HepG2 (cell line): ENCODE data around the gene PPP1R1B. TPM values are rescaled to one million over a fixed set of nuclear protein-coding genes. Genes with fewer than 3 reads are reported as not detected.

Experiments
- ADNP ChIP-seq: sonication (generic); formaldehyde crosslinking; IDR thresholded peaks from 2 replicates; pipeline ENCODE4 v1.4.0; 2020; ENCODE audit warnings: missing genetic modification reagents
- HDAC1 ChIP-seq: sonication (generic); formaldehyde crosslinking; IDR thresholded peaks from 2 replicates; pipeline ENCODE4 v1.5.1; 2020; ENCODE audit warnings: mild to moderate bottlenecking, missing genetic modification reagents
- HMG20A ChIP-seq: IDR thresholded peaks from 2 replicates; pipeline ENCODE4 v1.6.1; 2016; ENCODE audit warnings: borderline replicate concordance
- PHB2 ChIP-seq: fragments of 450-650 bp; IDR thresholded peaks from 2 replicates; pipeline ENCODE4 v1.6.1; 2018; ENCODE audit not compliant: partially characterized antibody
- RFXAP ChIP-seq: sonication (generic); formaldehyde crosslinking; IDR thresholded peaks from 2 replicates; pipeline ENCODE4 v1.4.0; 2020; ENCODE audit warnings: missing genetic modification reagents, borderline replicate concordance
- STAG1 ChIP-seq: sonication (generic); formaldehyde crosslinking; IDR thresholded peaks from 2 replicates; pipeline ENCODE4 v1.4.0; 2020; ENCODE audit warnings: missing genetic modification reagents
- YEATS4 ChIP-seq: sonication (generic); formaldehyde crosslinking; IDR thresholded peaks from 2 replicates; pipeline ENCODE4 v1.4.0; 2020; ENCODE audit warnings: missing genetic modification reagents, borderline replicate concordance
- ZBTB8A ChIP-seq: sonication (generic); formaldehyde crosslinking; IDR thresholded peaks from 2 replicates; pipeline ENCODE4 v1.4.0; 2020; ENCODE audit warnings: mild to moderate bottlenecking, low read depth, missing genetic modification reagents, borderline replicate concordance
- ZNF703 ChIP-seq: sonication (generic); formaldehyde crosslinking; IDR thresholded peaks from 2 replicates; pipeline ENCODE4 v1.5.1; 2020; ENCODE audit warnings: missing genetic modification reagents, mild to moderate bottlenecking, moderate library complexity, borderline replicate concordance
- ZNF772 ChIP-seq: sonication (generic); formaldehyde crosslinking; IDR thresholded peaks from 2 replicates; pipeline ENCODE4 v1.5.0; 2020; ENCODE audit warnings: mild to moderate bottlenecking, missing genetic modification reagents
- ZNF790 ChIP-seq: sonication (generic); formaldehyde crosslinking; IDR thresholded peaks from 2 replicates; pipeline ENCODE4 v1.8.0; 2022; ENCODE audit warnings: missing genetic modification reagents, mild to moderate bottlenecking, borderline replicate concordance
- ZNF792 ChIP-seq: IDR thresholded peaks from 2 replicates; pipeline ENCODE4 v1.6.1; 2016
- polyA plus RNA-seq, 8 experiments: library from polyadenylated mRNA; depleted of rRNA in 3 of 8; stranded (reverse) in 7 of 8; unstranded in 1 of 8; fragments of >200 nt; fragmentation: Illumina TruSeq in 4 of 8; extraction: Trizol in 4 of 8; gene quantifications; 2 replicates each; pipeline versions ENCODE4 v1.2.1 to v1.2.3, GENCODE V29; 2011 to 2016; ENCODE audit warnings: low read depth in 4 of 8, missing spikeins in 1 of 8, mixed read lengths in 1 of 8; ENCODE audit not compliant: insufficient read depth in 1 of 8
- total RNA-seq, 5 experiments: library from RNA; depleted of rRNA; stranded (reverse); fragments of >200 nt; fragmentation: Illumina TruSeq; extraction: Trizol; gene quantifications; 2 replicates each; pipeline ENCODE4 v1.2.3, GENCODE V29; 2016; ENCODE audit warnings: low read depth in 1 of 5
- TF ChIP-seq, protein P1 (sequence below): sonication (generic); formaldehyde crosslinking; IDR thresholded peaks from 2 replicates; pipeline ENCODE4 v1.5.0; 2020; ENCODE audit warnings: mild to moderate bottlenecking, missing genetic modification reagents, borderline replicate concordance
- TF ChIP-seq, protein P2 (sequence below), 2 experiments: sonication (generic) in 1 of 2; formaldehyde crosslinking in 1 of 2; IDR thresholded peaks; 2 replicates each; pipeline versions ENCODE4 v1.5.1 to v1.6.1; 2011 to 2020; ENCODE audit warnings: borderline replicate concordance in 1 of 2, low read depth in 1 of 2, low read length in 1 of 2, mild to moderate bottlenecking in 1 of 2, missing genetic modification reagents in 1 of 2, moderate library complexity in 1 of 2
- TF ChIP-seq, protein P3 (sequence below): sonication (generic); formaldehyde crosslinking; IDR thresholded peaks from 2 replicates; pipeline ENCODE4 v1.5.0; 2020; ENCODE audit warnings: mild to moderate bottlenecking, missing genetic modification reagents

Gene PPP1R1B
- total and polyA plus RNA-seq, 2 of the 13 experiments (the other 11 are each of a cell fraction or from before 2014, with no cell fraction given) = 0.08 TPM; not detected in 1

DNA sequence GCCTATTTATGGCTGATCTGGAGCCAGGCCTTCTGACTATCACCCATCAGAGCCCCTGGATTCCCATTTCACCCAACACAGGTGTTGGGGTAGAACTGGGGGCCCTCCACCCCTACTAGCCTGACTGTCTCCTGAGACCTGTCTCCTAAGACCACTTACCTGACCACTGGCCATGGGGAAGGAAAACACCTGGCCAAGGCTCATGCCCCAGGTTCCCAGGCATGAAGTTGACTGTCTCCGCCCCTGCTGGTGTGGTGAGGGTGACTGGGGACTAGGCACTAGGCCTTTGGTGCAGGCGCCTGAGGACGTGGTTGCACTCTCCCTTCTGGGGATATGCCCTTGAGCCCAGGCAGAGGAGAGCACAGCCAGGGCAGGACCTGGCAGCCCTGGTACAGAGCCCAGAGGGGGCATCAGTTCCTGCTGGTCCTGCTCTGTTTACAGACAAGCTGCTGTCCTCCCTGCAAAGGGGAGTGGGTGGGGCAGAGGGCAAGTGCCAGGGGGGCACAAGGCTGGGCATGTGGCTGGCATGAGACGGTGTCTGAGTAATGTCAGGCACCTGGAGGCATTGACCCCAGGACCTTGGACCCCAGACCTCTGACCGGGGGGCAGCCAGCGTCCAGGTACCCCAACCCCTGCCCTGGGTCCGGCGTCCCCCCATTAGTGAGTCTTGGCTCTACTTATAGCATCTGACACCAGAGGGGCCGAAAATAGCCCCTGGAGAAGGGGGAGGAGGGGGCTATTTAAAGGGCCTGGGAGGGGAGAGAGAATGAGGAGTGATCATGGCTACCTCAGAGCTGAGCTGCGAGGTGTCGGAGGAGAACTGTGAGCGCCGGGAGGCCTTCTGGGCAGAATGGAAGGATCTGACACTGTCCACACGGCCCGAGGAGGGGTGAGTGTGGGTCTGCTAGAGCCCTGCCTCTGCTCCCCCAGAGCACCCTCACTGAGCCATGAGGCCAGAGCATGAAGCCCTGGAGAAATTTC is 38.1 kb downstream of the PPP1R1B start, which contains the start of gene TCAP (continued):
- TF ChIP-seq, protein P1, sequence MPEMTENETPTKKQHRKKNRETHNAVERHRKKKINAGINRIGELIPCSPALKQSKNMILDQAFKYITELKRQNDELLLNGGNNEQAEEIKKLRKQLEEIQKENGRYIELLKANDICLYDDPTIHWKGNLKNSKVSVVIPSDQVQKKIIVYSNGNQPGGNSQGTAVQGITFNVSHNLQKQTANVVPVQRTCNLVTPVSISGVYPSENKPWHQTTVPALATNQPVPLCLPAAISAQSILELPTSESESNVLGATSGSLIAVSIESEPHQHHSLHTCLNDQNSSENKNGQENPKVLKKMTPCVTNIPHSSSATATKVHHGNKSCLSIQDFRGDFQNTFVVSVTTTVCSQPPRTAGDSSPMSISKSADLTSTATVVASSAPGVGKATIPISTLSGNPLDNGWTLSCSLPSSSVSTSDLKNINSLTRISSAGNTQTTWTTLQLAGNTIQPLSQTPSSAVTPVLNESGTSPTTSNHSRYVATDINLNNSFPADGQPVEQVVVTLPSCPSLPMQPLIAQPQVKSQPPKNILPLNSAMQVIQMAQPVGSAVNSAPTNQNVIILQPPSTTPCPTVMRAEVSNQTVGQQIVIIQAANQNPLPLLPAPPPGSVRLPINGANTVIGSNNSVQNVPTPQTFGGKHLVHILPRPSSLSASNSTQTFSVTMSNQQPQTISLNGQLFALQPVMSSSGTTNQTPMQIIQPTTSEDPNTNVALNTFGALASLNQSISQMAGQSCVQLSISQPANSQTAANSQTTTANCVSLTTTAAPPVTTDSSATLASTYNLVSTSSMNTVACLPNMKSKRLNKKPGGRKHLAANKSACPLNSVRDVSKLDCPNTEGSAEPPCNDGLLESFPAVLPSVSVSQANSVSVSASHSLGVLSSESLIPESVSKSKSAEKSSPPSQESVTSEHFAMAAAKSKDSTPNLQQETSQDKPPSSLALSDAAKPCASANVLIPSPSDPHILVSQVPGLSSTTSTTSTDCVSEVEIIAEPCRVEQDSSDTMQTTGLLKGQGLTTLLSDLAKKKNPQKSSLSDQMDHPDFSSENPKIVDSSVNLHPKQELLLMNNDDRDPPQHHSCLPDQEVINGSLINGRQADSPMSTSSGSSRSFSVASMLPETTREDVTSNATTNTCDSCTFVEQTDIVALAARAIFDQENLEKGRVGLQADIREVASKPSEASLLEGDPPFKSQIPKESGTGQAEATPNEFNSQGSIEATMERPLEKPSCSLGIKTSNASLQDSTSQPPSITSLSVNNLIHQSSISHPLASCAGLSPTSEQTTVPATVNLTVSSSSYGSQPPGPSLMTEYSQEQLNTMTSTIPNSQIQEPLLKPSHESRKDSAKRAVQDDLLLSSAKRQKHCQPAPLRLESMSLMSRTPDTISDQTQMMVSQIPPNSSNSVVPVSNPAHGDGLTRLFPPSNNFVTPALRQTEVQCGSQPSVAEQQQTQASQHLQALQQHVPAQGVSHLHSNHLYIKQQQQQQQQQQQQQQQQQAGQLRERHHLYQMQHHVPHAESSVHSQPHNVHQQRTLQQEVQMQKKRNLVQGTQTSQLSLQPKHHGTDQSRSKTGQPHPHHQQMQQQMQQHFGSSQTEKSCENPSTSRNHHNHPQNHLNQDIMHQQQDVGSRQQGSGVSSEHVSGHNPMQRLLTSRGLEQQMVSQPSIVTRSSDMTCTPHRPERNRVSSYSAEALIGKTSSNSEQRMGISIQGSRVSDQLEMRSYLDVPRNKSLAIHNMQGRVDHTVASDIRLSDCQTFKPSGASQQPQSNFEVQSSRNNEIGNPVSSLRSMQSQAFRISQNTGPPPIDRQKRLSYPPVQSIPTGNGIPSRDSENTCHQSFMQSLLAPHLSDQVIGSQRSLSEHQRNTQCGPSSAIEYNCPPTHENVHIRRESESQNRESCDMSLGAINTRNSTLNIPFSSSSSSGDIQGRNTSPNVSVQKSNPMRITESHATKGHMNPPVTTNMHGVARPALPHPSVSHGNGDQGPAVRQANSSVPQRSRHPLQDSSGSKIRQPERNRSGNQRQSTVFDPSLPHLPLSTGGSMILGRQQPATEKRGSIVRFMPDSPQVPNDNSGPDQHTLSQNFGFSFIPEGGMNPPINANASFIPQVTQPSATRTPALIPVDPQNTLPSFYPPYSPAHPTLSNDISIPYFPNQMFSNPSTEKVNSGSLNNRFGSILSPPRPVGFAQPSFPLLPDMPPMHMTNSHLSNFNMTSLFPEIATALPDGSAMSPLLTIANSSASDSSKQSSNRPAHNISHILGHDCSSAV = no peak
- TF ChIP-seq PHB2 (no peak), ADNP (CRISPR knock-in tag) (0 out of 2 replicates have a peak, but pooled peaks have one; percentile 31), ZNF790 (CRISPR knock-in tag) (no peak), ZNF792 (CRISPR knock-in tag) (no peak), HDAC1 (CRISPR knock-in tag) (peak; percentile 10), RFXAP (0 out of 2 replicates have a peak, but pooled peaks have one; percentile 41), ZNF772 (CRISPR knock-in tag) (0 out of 2 replicates have a peak, but pooled peaks have one; percentile 21), YEATS4 (CRISPR knock-in tag) (0 out of 2 replicates have a peak, but pooled peaks have one; percentile 38), HMG20A (CRISPR knock-in tag) (no peak), ZNF703 (CRISPR knock-in tag) (no peak), STAG1 (CRISPR knock-in tag) (no peak), ZBTB8A (CRISPR knock-in tag) (no peak)
- TF ChIP-seq, protein P2, sequence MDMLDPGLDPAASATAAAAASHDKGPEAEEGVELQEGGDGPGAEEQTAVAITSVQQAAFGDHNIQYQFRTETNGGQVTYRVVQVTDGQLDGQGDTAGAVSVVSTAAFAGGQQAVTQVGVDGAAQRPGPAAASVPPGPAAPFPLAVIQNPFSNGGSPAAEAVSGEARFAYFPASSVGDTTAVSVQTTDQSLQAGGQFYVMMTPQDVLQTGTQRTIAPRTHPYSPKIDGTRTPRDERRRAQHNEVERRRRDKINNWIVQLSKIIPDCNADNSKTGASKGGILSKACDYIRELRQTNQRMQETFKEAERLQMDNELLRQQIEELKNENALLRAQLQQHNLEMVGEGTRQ (IDR thresholded peaks at IDR 0.05; ENCODE audit: low read depth, low read length) = no peak
- TF ChIP-seq, protein P2 (CRISPR knock-in tag; IDR thresholded peaks at IDR 0.05; ENCODE audit: borderline replicate concordance) = no peak
- TF ChIP-seq, protein P3, sequence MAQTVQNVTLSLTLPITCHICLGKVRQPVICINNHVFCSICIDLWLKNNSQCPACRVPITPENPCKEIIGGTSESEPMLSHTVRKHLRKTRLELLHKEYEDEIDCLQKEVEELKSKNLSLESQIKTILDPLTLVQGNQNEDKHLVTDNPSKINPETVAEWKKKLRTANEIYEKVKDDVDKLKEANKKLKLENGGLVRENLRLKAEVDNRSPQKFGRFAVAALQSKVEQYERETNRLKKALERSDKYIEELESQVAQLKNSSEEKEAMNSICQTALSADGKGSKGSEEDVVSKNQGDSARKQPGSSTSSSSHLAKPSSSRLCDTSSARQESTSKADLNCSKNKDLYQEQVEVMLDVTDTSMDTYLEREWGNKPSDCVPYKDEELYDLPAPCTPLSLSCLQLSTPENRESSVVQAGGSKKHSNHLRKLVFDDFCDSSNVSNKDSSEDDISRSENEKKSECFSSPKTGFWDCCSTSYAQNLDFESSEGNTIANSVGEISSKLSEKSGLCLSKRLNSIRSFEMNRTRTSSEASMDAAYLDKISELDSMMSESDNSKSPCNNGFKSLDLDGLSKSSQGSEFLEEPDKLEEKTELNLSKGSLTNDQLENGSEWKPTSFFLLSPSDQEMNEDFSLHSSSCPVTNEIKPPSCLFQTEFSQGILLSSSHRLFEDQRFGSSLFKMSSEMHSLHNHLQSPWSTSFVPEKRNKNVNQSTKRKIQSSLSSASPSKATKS (CRISPR knock-in tag) = no peak
